GM10266 (cell line): ENCODE results near the gene CFAP74.

Experiments used
- DNase-seq: peaks from one replicate; pipeline ENCODE4 v3.0.0; 2012; ENCODE audit errors: extremely low spot score
- CTCF ChIP-seq: IDR thresholded peaks from 2 replicates; pipeline ENCODE4 v1.5.1; 2012; ENCODE audit warnings: mild to moderate bottlenecking, low read depth; ENCODE audit not compliant: control insufficient read depth, insufficient read depth; ENCODE audit errors: missing control alignments

The CFAP74 gene

GRCh38 chr1:2030076-2030871, 26.7 kb upstream of the CFAP74 start:
- DNase-seq, result no peak
- TF ChIP-seq CTCF, result no peak

GRCh38 chr1:2029561-2029960, 26.0 kb upstream of the CFAP74 start:
- TF ChIP-seq CTCF, result no peak
- no peak for DNase-seq

GRCh38 chr1:2028870-2029560, 25.4 kb upstream of the CFAP74 start:
- DNase-seq, result no peak
- TF ChIP-seq CTCF, result no peak

- DNase-seq, result no peak
- TF ChIP-seq CTCF, result no peak
These were observed 24.5 kb upstream of the CFAP74 start for GRCh38 chr1:2027961-2028583.

- DNase-seq, result no peak
- TF ChIP-seq CTCF, result no peak
These were observed 21.9 kb upstream of the CFAP74 start for GRCh38 chr1:2025491-2025981.

GRCh38 chr1:2024887-2025286, 21.3 kb upstream of the CFAP74 start:
- TF ChIP-seq CTCF, result no peak
- no peak for DNase-seq
